Gastrocnemius medialis (tissue), 4 donors: Measurements from ENCODE around the gene RCN2. TPM values are rescaled to one million over a fixed set of nuclear protein-coding genes. Genes with fewer than 3 reads are reported as not detected.

ENCODE experiments used
- ATAC-seq, 2 donors: fragments of 150-250 bp; one replicate each; pipeline ENCODE4 v1.9.1; 2016
- DNase-seq, 2 donors: peaks; one replicate each; pipeline ENCODE4 v3.0.0-alpha.2; 2019
- H3K27ac ChIP-seq, 4 donors: fragments of 200-600 bp; sonication (generic); 1 replicate in 1 of 4; 2 replicates in 3 of 4; pipeline ENCODE4 v1.5.1; 2016 to 2018; ENCODE audit warnings: mild to moderate bottlenecking in 2 of 4, moderate library complexity in 1 of 4
- H3K27me3 ChIP-seq, 3 donors: fragments of 200-600 bp; sonication (generic) in 2 of 3; 1 replicate in 1 of 3; 2 replicates in 2 of 3; pipeline versions ENCODE4 v1.5.1 to v1.6.0; 2016 to 2019; ENCODE audit warnings: mild to moderate bottlenecking in 1 of 3, moderate library complexity in 1 of 3
- H3K36me3 ChIP-seq, 2 donors: fragments of 200-600 bp; sonication (generic) in 1 of 2; one replicate each; pipeline ENCODE4 v1.5.1; 2017 to 2018
- H3K4me1 ChIP-seq, 2 donors: fragments of 200-600 bp; sonication (generic) in 1 of 2; one replicate each; pipeline ENCODE4 v1.5.1; 2016 to 2017; ENCODE audit warnings: mild to moderate bottlenecking in 2 of 2
- H3K4me3 ChIP-seq, 4 donors: fragments of 200-600 bp; sonication (generic) in 3 of 4; 1 replicate in 1 of 4; 2 replicates in 3 of 4; pipeline ENCODE4 v1.5.1; 2016 to 2019; ENCODE audit warnings: mild to moderate bottlenecking in 2 of 4
- H3K9me3 ChIP-seq, 3 donors: fragments of 200-600 bp; sonication (generic) in 2 of 3; 1 replicate in 1 of 3; 2 replicates in 2 of 3; pipeline ENCODE4 v1.5.1; 2016 to 2019
- CTCF ChIP-seq, 5 experiments: fragments of 450-650 bp in 3 of 5; fragments of 200-600 bp in 2 of 5; sonication (generic) in 2 of 5; IDR thresholded peaks in 4 of 5; conservative IDR thresholded peaks in 1 of 5; 1 replicate in 4 of 5; 2 replicates in 1 of 5; pipeline ENCODE4 v1.5.1; 2016 to 2019; ENCODE audit warnings: antibody characterized with exemption in 5 of 5, mild to moderate bottlenecking in 3 of 5, moderate library complexity in 3 of 5
- POLR2A ChIP-seq, 2 donors: fragments of 450-650 bp; IDR thresholded peaks; one replicate each; pipeline ENCODE4 v1.6.1; 2017; ENCODE audit warnings: antibody characterized with exemption in 2 of 2, mild to moderate bottlenecking in 2 of 2, moderate library complexity in 2 of 2
- in situ Hi-C, 4 donors: fragments of 200-750 bp; cut with MboI; loops; one replicate each; pipeline versions ENCODE4 v1.15.0 to v1.8.0; 2017; ENCODE audit warnings: low sequenced_read_pairs in 4 of 4
- intact Hi-C: fragments of 100-400 bp; cut with DNase I; formaldehyde crosslinking; loops from one replicate; pipeline ENCODE4 v1.15.1; 2023; ENCODE audit warnings: low total_unique reads
- total RNA-seq, 4 donors: library from RNA; depleted of rRNA; stranded (reverse); fragments of >200 nt; gene quantifications; one replicate each; pipeline versions ENCODE4 v1.1.0 to v1.2.3, GENCODE V29; 2016

The RCN2 gene
- total RNA-seq, 4 donors from 2014 or later, result 23.2 to 32.2 (median 30.4) TPM

- Histone ChIP-seq H3K9me3 (no peaks in the 10 kb centered on the region), H3K27ac (no peak overlapping the region), H3K4me1 (no peaks in the 10 kb centered on the region), H3K27me3 (no peaks in the 10 kb centered on the region), H3K36me3 (no peaks in the 10 kb centered on the region), H3K4me3 (no peak overlapping the region)
- intact Hi-C loops, result no loop called here
- DNase-seq (no peak), ATAC-seq (no peak)
- TF ChIP-seq CTCF (IDR thresholded peaks at IDR 0.05 in 4 of 5, conservative IDR thresholded peaks at IDR 0.05 in 1 of 5) (no peak), POLR2A (IDR thresholded peaks at IDR 0.05) (no peak)
- in situ Hi-C loops, result no loop called here
Measured at GRCh38 chr15:76982756-76983155, 51.2 kb downstream of the RCN2 start.

- Histone ChIP-seq H3K4me3 (no peak overlapping the region), H3K27me3 (no peaks in the 10 kb centered on the region), H3K36me3 (no peaks in the 10 kb centered on the region), H3K9me3 (no peaks in the 10 kb centered on the region), H3K4me1 (no peaks in the 10 kb centered on the region), H3K27ac (no peak overlapping the region)
- no peak for TF ChIP-seq POLR2A (IDR thresholded peaks at IDR 0.05)
- no peak for TF ChIP-seq CTCF (IDR thresholded peaks at IDR 0.05 in 4 of 5, conservative IDR thresholded peaks at IDR 0.05 in 1 of 5)
- DNase-seq (no peak), ATAC-seq (no peak)
- in situ Hi-C loops (no loop called here), intact Hi-C loops (no loop called here)
Measured at GRCh38 chr15:76983590-76984375, 52.2 kb downstream of the RCN2 start.

- DNase-seq, result no peak
Measured at GRCh38 chr15:76986743-76987142, 55.2 kb downstream of the RCN2 start.

GRCh38 chr15:76987276-76987675 lies 55.7 kb downstream of the RCN2 start:
- ATAC-seq (no peak), DNase-seq (no peak)
- Histone ChIP-seq H3K4me1 (peaks cover 0 to 3% of the 10 kb centered on the region in 2 donors), H3K4me3 (no peak overlapping the region), H3K27me3 (no peaks in the 10 kb centered on the region), H3K9me3 (no peaks in the 10 kb centered on the region), H3K27ac (no peak overlapping the region), H3K36me3 (no peaks in the 10 kb centered on the region)
- in situ Hi-C loops (no loop called here), intact Hi-C loops (no loop called here)
- TF ChIP-seq CTCF (IDR thresholded peaks at IDR 0.05 in 4 of 5, conservative IDR thresholded peaks at IDR 0.05 in 1 of 5) (no peak), POLR2A (IDR thresholded peaks at IDR 0.05) (no peak)

More at GRCh38 chr15:76986743-76987142, 55.2 kb downstream of the RCN2 start:
- Histone ChIP-seq H3K9me3 (no peaks in the 10 kb centered on the region), H3K27ac (no peak overlapping the region), H3K36me3 (no peaks in the 10 kb centered on the region), H3K4me1 (peaks cover 0 to 3% of the 10 kb centered on the region in 2 donors), H3K27me3 (no peaks in the 10 kb centered on the region), H3K4me3 (no peak overlapping the region)
- intact Hi-C loops, result no loop called here
- no peak for ATAC-seq
- in situ Hi-C loops, result no loop called here
- TF ChIP-seq POLR2A (IDR thresholded peaks at IDR 0.05), result no peak
- no peak for TF ChIP-seq CTCF (IDR thresholded peaks at IDR 0.05 in 4 of 5, conservative IDR thresholded peaks at IDR 0.05 in 1 of 5)
